Glomerular endothelial cell (primary cell): Measurements from ENCODE around the gene APBA2. TPM values are rescaled to one million over a fixed set of nuclear protein-coding genes. Genes with fewer than 3 reads are reported as not detected.

Experiments used
- DNase-seq: peaks from one replicate; pipeline ENCODE4 v3.0.0-alpha.2; 2011; ENCODE audit warnings: low read depth, low spot score; ENCODE audit errors: extremely low read depth
- total RNA-seq: library from RNA; depleted of rRNA; stranded (reverse); fragments of >200 nt; gene quantifications from 2 replicates; pipeline ENCODE4 v1.2.3, GENCODE V29; 2015

Gene APBA2
- total RNA-seq, 1 donor from 2014 or later: 59.1 TPM

GRCh38 chr15:29071232-29071881, 185.6 kb downstream of the APBA2 start:
- DNase-seq: no peak

DNA sequence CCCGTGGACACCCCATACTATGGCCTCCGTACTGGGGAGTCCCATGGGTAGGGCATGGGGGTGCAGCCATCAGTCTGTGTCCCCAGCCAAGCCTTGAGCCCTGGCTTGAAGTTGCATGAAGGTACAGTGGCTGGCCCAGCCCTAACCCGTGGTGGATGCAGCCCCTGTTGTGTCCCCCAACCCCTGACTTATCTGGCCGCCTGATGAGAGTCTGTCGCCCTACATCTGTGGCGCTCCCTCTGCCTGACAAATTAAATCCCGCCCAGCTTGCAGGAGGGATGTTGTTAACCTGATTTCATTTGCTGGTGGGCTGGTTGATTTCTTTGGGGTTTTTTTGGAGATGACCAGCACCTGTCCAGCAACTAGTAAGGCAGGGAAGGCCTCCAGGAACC, 186.1 kb downstream of the APBA2 start:
- DNase-seq: no peak

DNA sequence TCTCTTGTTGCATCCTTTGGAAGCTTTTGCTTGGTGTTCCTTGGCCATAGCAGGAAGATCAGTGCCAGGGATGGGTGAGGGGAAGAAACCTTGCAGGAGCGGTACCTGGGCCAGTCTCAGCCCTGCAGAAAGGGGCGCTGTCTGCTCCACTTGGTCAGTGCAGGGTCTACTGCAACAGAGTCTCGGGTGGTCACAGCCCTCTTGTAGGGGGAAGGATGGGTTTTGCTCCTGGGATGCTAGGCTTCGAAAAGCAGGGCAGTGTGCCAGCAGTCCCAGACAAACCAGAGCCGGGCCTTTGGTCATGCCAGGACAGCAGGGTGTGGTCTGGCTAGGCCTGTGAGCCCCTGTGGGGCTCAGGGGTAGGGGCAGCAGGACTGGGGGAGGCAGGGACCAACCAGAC, 186.7 kb downstream of the APBA2 start:
- no peak for DNase-seq

- peak; percentile 85 for DNase-seq
Observed at GRCh38 chr15:29074045-29074444, 188.3 kb downstream of the APBA2 start.

GRCh38 chr15:29078541-29078940, 192.8 kb downstream of the APBA2 start:
- DNase-seq: no peak

DNA sequence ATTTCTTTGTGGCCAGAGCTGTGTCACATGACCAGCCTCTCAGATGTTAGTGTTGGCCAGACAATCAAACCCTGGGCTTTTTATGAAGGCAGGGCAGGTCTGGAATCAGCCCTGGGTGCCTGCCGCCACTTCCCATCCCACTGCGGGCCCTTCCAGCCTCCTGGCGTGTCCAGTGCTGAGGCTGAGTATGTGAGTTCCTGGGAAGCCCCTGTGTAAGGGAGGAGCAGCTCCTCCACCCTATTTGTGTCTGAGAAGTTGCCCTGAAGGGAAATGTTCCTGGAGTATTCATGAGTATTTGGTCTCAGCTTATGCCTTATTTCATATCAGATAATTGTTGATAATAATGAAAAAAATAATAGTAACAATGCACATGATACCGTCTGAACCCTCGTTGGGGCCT, 193.7 kb downstream of the APBA2 start:
- no peak for DNase-seq

DNA sequence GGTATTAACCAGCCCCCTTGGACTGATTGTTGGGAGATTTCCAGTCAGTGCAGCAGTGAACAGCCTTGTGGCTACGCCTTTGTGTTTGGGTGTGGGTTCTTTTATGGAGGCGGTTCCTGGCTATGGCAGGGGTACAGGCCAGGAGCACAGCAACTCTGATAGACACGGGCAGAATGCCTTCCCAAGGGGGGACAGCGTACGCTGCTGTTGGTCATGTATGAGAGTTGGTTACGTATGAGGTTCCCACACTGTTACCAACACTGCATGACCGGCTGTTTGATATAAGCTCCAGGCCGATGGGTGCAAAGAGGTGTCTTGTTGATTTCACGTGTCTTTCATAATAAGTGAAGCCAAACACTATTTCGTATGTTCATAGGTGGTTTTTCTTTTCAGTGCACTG, 196.0 kb downstream of the APBA2 start:
- no peak for DNase-seq

DNA sequence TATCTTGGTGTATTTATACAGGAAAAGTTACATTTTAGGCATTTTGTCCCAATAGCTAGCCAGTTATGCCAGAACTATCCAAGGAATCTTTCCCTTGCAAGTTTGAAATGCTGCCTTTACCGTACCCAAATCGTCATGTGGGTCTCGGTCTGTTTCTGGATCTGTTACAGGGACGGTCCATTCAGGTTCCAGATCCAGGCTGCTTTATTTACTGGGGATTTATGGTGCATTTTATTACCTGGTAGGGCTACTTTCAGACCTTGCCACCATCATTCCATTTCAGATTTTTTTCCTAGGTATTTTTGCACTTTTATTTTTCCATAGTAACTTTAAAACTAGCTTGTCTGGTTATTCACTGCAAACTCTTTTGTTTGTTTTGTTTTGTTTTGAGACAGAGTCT, 197.4 kb downstream of the APBA2 start:
- DNase-seq: no peak

DNA sequence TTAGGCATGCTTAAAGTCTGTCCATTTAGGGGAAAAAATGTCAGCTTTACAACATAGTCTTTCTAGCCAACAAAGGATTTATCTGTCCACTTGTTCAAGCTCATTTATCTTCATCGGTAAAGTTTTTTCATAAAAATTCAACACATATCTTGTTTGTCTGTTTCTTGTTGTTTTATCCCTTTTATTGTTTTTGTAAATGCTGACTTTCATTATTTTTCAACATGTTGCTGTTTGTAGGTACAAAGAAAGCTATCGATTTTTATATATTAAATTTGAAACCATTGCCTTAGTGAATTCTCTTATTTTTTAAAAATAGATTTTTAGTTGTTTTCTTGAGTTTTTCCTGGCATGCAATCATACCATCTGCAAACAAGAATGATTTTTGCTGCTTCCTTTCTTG, 198.1 kb downstream of the APBA2 start:
- no peak for DNase-seq

DNA sequence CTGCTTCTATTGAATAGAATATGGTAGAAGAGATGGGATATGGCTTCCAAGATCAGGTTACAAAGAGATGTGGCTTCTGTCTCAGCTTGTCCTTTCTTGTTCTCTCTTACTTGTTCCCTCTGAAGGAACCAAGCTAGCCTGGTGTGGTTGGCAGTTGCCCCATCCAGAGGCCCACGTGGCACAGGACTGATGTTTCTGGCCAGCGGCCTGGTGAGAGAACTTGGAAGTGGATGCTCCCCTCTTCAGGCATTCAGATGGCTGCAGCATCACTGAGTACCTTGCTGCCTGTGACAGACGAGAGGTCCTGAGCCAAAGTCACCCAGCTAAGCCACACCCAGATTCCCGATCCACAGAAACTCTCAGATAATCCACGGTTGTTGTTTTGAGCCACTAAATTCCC, 200.2 kb downstream of the APBA2 start:
- no peak for DNase-seq

DNA sequence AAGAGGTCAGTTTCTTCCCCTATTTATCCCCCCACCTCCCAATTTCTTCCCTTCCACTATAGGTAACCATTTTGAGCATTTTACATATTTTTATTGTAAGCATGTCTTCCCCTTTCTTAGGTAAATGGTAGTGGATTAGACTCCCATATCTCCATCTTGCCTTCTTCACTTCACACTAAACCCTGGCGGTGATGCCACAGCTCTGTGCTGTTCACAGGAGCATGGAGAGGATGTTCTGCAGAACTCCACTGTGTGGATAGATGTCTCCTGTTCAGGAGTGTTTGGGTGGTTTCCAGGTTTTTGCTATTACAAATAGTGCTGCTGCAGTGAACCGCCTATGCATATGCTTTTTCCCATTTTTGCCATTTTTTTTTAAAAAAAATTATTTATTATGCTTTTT, 201.1 kb downstream of the APBA2 start:
- no peak for DNase-seq

GRCh38 chr15:29087521-29088285, 201.9 kb downstream of the APBA2 start:
- no peak for DNase-seq

- DNase-seq: no peak
Observed at GRCh38 chr15:29088666-29089065, 202.9 kb downstream of the APBA2 start.

DNA sequence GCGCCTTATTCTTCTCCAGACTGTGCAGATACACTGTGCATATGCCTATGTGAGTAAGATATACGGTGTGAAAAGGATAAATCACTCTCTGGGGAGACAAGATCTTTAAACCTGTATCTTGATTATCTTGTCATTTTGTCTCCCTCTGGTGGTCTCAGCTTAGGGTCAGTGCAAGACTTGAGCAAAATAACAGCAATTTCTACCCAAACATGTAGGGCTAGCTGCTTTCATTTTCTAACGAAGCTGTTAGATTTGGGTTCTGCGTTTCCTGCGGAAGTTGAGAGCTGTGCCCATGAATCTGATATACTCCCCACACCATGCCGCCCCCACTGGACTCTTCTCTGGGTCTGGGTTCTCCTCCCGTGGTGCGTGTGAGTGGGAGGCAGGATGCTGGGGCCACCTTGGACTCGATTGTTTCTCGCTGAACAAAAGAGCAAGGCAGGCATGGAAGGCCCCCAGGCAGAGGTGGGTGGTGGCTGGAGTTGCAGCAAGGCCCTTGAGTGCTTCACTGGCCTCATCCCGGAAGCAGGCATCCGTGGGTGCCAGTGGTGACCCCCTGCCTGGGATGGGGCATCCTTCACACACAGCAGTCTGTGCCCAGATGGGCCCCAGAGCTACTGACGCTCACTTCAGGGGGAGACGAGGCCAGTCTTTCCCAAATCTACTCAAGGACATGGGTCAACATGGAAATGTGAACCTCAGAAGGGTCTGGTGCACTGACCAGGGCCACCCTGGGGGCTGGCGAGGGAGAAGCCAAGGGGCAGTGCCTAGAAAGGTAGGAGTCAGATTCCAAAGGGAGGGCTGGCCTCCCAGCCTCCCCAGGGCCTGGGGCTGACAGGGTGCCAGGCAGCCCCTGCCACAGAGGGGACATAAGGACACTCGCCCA, 204.2 kb downstream of the APBA2 start:
- DNase-seq: no peak

- DNase-seq: no peak
Observed at GRCh38 chr15:29090617-29091466, 205.1 kb downstream of the APBA2 start.

DNA sequence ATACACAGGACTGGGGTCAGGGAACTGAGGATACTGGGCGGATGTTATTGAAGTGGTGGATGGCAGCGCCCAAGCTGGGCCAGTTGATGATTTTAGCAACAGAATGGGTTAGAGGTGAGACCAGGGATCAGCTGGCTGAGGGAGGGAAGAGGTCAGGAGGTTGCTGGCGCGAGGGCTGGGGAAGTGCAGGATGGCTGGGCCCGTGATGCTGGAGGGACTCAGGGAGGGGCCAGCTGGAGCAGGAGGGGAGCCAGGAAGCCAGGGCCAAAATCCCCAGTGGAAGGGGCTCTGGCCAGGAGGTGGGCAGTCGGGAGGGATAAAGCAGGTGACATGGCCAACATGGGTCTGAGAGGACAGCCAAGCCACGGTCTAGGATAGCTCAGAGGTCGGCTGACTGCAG, 205.9 kb downstream of the APBA2 start:
- no peak for DNase-seq

GRCh38 chr15:29092376-29093064, 206.7 kb downstream of the APBA2 start:
- DNase-seq: no peak

GRCh38 chr15:29093065-29093435, 207.3 kb downstream of the APBA2 start:
- DNase-seq: no peak

DNA sequence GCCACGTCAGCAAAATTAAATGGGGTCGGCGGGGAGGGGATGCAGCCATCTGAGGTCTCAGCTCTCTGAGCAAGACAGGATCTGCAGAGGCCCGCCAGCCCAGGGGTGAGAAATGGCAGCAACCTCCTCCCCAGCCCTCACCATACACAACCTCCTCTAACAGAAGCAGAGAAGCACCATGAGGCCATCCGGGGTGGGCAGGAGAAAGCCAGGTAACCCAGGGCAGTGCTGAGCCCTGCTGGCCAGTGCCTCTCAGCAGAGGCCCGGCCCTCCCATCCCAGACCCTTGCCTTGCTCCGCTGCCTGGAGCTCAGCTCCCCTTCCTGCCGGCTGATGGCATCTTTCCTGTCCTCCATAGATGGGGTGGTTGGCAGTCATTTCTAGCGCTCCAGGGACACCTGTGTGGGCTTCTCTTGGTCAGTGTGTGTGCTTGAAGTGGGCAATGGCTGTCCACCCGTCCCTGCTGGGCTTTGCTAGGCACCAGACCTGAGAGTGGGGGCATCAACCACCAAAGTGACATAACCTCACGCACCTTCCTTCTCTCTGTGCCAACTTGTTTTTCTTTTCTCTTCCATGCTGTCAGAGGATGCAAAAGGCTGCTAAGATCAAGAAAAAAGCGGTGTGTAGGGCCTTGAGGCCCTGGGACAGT, 208.0 kb downstream of the APBA2 start:
- DNase-seq: no peak

- no peak for DNase-seq
Observed at GRCh38 chr15:29094711-29095110, 208.9 kb downstream of the APBA2 start.
